MG63 (cell line): ENCODE data around the gene ZBP1. TPM values are rescaled to one million over a fixed set of nuclear protein-coding genes. Genes with fewer than 3 reads are reported as not detected.

Experiments
- DNase-seq: peaks from one replicate; pipeline ENCODE4 v3.0.0-alpha.2; 2020
- H3K27me3 ChIP-seq: fragments of 250-450 bp; sonication (Bioruptor Pico); 2 replicates; pipeline ENCODE4 v1.5.1; 2020; ENCODE audit warnings: mild to moderate bottlenecking, moderate library complexity
- H3K36me3 ChIP-seq: fragments of 250-450 bp; sonication (Bioruptor Pico); 2 replicates; pipeline ENCODE4 v1.5.1; 2020; ENCODE audit warnings: mild to moderate bottlenecking, moderate library complexity
- H3K4me3 ChIP-seq: fragments of 250-450 bp; sonication (Bioruptor Pico); 2 replicates; pipeline ENCODE4 v1.5.1; 2020; ENCODE audit warnings: mild to moderate bottlenecking, moderate library complexity
- H3K9me3 ChIP-seq: fragments of 250-450 bp; sonication (Bioruptor Pico); 2 replicates; pipeline ENCODE4 v1.5.1; 2020; ENCODE audit warnings: mild to moderate bottlenecking, moderate library complexity
- total RNA-seq: library from RNA; depleted of rRNA; stranded (reverse); fragments of >200 nt; shearing (Covaris generic); gene quantifications from 2 replicates; pipeline ENCODE4 v1.2.3, GENCODE V29; 2014; ENCODE audit warnings: low replicate concordance

ZBP1 gene
- total RNA-seq, 1 experiment from 2014 or later: not detected

GRCh38 chr20:57628047-57628961 lies 8.1 kb upstream of the ZBP1 start:
- H3K9me3 ChIP-seq: peaks cover 13% of the 10 kb centered on the region
- H3K36me3 ChIP-seq: no peaks in the 10 kb centered on the region
- no peak for DNase-seq
- no peak overlapping the region for H3K4me3 ChIP-seq
- peaks cover 7% of the 10 kb centered on the region for H3K27me3 ChIP-seq

GRCh38 chr20:57627339-57627738 lies 7.1 kb upstream of the ZBP1 start:
- Histone ChIP-seq H3K36me3 (no peaks in the 10 kb centered on the region), H3K4me3 (no peak overlapping the region), H3K9me3 (peaks cover 13% of the 10 kb centered on the region), H3K27me3 (peaks cover 6% of the 10 kb centered on the region; the same call in 1 of the 2 replicates)
- no peak for DNase-seq

GRCh38 chr20:57625978-57626377 lies 5.8 kb upstream of the ZBP1 start:
- no peak overlapping the region for H3K4me3 ChIP-seq
- no peak for DNase-seq
- peaks cover 13% of the 10 kb centered on the region for H3K9me3 ChIP-seq
- no peaks in the 10 kb centered on the region for H3K36me3 ChIP-seq
- no peaks in the 10 kb centered on the region for H3K27me3 ChIP-seq

GRCh38 chr20:57625181-57625958 lies 5.1 kb upstream of the ZBP1 start:
- DNase-seq: no peak
- no peaks in the 10 kb centered on the region for H3K36me3 ChIP-seq
- H3K27me3 ChIP-seq: no peaks in the 10 kb centered on the region
- H3K9me3 ChIP-seq: peaks cover 13% of the 10 kb centered on the region
- H3K4me3 ChIP-seq: no peak overlapping the region

GRCh38 chr20:57624124-57624523 lies 3.9 kb upstream of the ZBP1 start:
- no peaks in the 10 kb centered on the region for H3K27me3 ChIP-seq
- no peak for DNase-seq
- H3K36me3 ChIP-seq: no peaks in the 10 kb centered on the region
- H3K4me3 ChIP-seq: no peak overlapping the region
- H3K9me3 ChIP-seq: peaks cover 13% of the 10 kb centered on the region

GRCh38 chr20:57622579-57623381 lies 2.6 kb upstream of the ZBP1 start:
- Histone ChIP-seq H3K36me3 (no peaks in the 10 kb centered on the region), H3K9me3 (peaks cover 13% of the 10 kb centered on the region), H3K27me3 (no peaks in the 10 kb centered on the region), H3K4me3 (no peak overlapping the region)
- peak; percentile 83 for DNase-seq

GRCh38 chr20:57622201-57622570 lies 2.0 kb upstream of the ZBP1 start:
- no peak for DNase-seq
- Histone ChIP-seq H3K27me3 (no peaks in the 10 kb centered on the region), H3K4me3 (no peak overlapping the region), H3K9me3 (peaks cover 13% of the 10 kb centered on the region), H3K36me3 (no peaks in the 10 kb centered on the region)

- Histone ChIP-seq H3K36me3 (no peaks in the 10 kb centered on the region), H3K27me3 (no peaks in the 10 kb centered on the region), H3K4me3 (no peak overlapping the region), H3K9me3 (peaks cover 13% of the 10 kb centered on the region)
- DNase-seq: no peak
Measured at GRCh38 chr20:57621421-57622200, 1.4 kb upstream of the ZBP1 start.

GRCh38 chr20:57620999-57621398 lies 773 bp upstream of the ZBP1 start:
- no peaks in the 10 kb centered on the region for H3K36me3 ChIP-seq
- H3K9me3 ChIP-seq: peaks cover 13% of the 10 kb centered on the region

GRCh38 chr20:57619051-57619831 lies 985 bp downstream of the ZBP1 start:
- Histone ChIP-seq H3K4me3 (no peak overlapping the region), H3K9me3 (peaks cover 3% of the 10 kb centered on the region), H3K36me3 (no peaks in the 10 kb centered on the region), H3K27me3 (no peaks in the 10 kb centered on the region)
- DNase-seq: no peak

More at GRCh38 chr20:57620999-57621398, 773 bp upstream of the ZBP1 start:
- H3K27me3 ChIP-seq: no peaks in the 10 kb centered on the region
- no peak overlapping the region for H3K4me3 ChIP-seq
- no peak for DNase-seq

GRCh38 chr20:57618764-57619050 lies 1.5 kb downstream of the ZBP1 start:
- no peaks in the 10 kb centered on the region for H3K36me3 ChIP-seq
- no peaks in the 10 kb centered on the region for H3K27me3 ChIP-seq
- no peak for DNase-seq
- H3K4me3 ChIP-seq: no peak overlapping the region
- H3K9me3 ChIP-seq: no peaks in the 10 kb centered on the region

- no peak overlapping the region for H3K4me3 ChIP-seq
- no peaks in the 10 kb centered on the region for H3K36me3 ChIP-seq
- H3K9me3 ChIP-seq: no peaks in the 10 kb centered on the region
- H3K27me3 ChIP-seq: no peaks in the 10 kb centered on the region
- peak; percentile 22 for DNase-seq
Measured at GRCh38 chr20:57618091-57618763, 2.0 kb downstream of the ZBP1 start.

GRCh38 chr20:57617079-57617795 lies 3.0 kb downstream of the ZBP1 start:
- Histone ChIP-seq H3K9me3 (no peaks in the 10 kb centered on the region), H3K36me3 (no peaks in the 10 kb centered on the region), H3K4me3 (no peak overlapping the region), H3K27me3 (no peaks in the 10 kb centered on the region)
- DNase-seq: no peak

- no peaks in the 10 kb centered on the region for H3K36me3 ChIP-seq
- no peaks in the 10 kb centered on the region for H3K27me3 ChIP-seq
- H3K9me3 ChIP-seq: no peaks in the 10 kb centered on the region
- no peak for DNase-seq
- no peak overlapping the region for H3K4me3 ChIP-seq
Measured at GRCh38 chr20:57616143-57616951, 3.9 kb downstream of the ZBP1 start.
